H1 (cell line): ENCODE data around the gene MAML3. TPM values are rescaled to one million over a fixed set of nuclear protein-coding genes. Genes with fewer than 3 reads are reported as not detected.

Experiments used
- CTCF ChIA-PET: fragments of 300-600 bp; sonication (Branson Sonifier 250); formaldehyde crosslinking; loops from one replicate; lab custom pipeline; 2021; ENCODE audit not compliant: partially characterized antibody; lab: Charles Lee
- POLR2A ChIA-PET: fragments of 300-600 bp; sonication (Branson Sonifier 250); formaldehyde crosslinking; loops from one replicate; lab custom pipeline; 2021; ENCODE audit warnings: inconsistent platforms; ENCODE audit not compliant: partially characterized antibody; lab: Charles Lee
- DNase-seq, 2 experiments: peaks; one replicate each; pipeline versions ENCODE4 v3.0.0 to v3.0.0-alpha.2; 2010 to 2022; ENCODE audit warnings: low spot score in 2 of 2, low read depth in 1 of 2, mixed read lengths in 1 of 2
- FAIRE-seq: peaks from 2 replicates; lab custom pipeline; 2011; peaks lifted over from hg19 to GRCh38; lab: Jason Lieb, UNC
- H2AFZ ChIP-seq: 2 replicates; pipeline ENCODE4 v1.8.1; 2012; ENCODE audit warnings: low read length, inconsistent platforms
- H2AK5ac ChIP-seq: 2 replicates; pipeline ENCODE4 v1.6.1; 2013; ENCODE audit warnings: low read depth, low read length
- H2BK120ac ChIP-seq: replicated peaks from 2 replicates; pipeline ENCODE3; 2013; ENCODE audit warnings: low read depth, low read length, inconsistent platforms
- H2BK12ac ChIP-seq: 2 replicates; pipeline ENCODE4 v1.6.1; 2013; ENCODE audit warnings: low read depth, low read length
- H2BK15ac ChIP-seq: 2 replicates; pipeline ENCODE4 v1.6.1; 2013; ENCODE audit warnings: low read length
- H2BK20ac ChIP-seq: 2 replicates; pipeline ENCODE4 v1.6.1; 2013; ENCODE audit warnings: low read length
- H2BK5ac ChIP-seq: 2 replicates; pipeline ENCODE4 v1.6.1; 2013; ENCODE audit warnings: low read depth, low read length
- H3K14ac ChIP-seq: 2 replicates; pipeline ENCODE4 v1.6.1; 2013; ENCODE audit warnings: inconsistent platforms; ENCODE audit not compliant: insufficient read length
- H3K18ac ChIP-seq: 2 replicates; pipeline ENCODE4 v1.6.1; 2013; ENCODE audit warnings: low read length; ENCODE audit errors: extremely low read depth
- H3K23ac ChIP-seq: 2 replicates; pipeline ENCODE4 v1.6.1; 2013; ENCODE audit warnings: inconsistent platforms; ENCODE audit not compliant: insufficient read length
- H3K23me2 ChIP-seq: 2 replicates; pipeline ENCODE4 v1.6.1; 2013; ENCODE audit warnings: low read depth, low read length
- H3K27ac ChIP-seq: 2 replicates; pipeline ENCODE4 v1.6.1; 2011; ENCODE audit warnings: low read depth, low read length, inconsistent platforms
- H3K27me3 ChIP-seq, 4 experiments: replicated peaks in 1 of 4; 1 replicate in 1 of 4; 2 replicates in 3 of 4; pipeline versions ENCODE4 v1.6.1 to v1.8.1; 2011 to 2013; ENCODE audit warnings: low read length in 3 of 4, mild to moderate bottlenecking in 3 of 4, inconsistent platforms in 2 of 4, mixed read lengths in 2 of 4, moderate library complexity in 1 of 4; ENCODE audit not compliant: control insufficient read depth in 3 of 4, insufficient read depth in 3 of 4; ENCODE audit errors: extremely low read depth in 1 of 4
- H3K36me3 ChIP-seq, 4 experiments: 2 replicates each; pipeline versions ENCODE4 v1.6.1 to v1.8.1; 2011 to 2013; ENCODE audit warnings: mild to moderate bottlenecking in 4 of 4, low read length in 3 of 4, moderate library complexity in 2 of 4, control low read depth in 1 of 4, inconsistent platforms in 1 of 4; ENCODE audit not compliant: insufficient read depth in 4 of 4, control insufficient read depth in 2 of 4
- H3K4ac ChIP-seq: replicated peaks from 2 replicates; pipeline ENCODE3; 2013; ENCODE audit warnings: low read length, low read depth, mixed read lengths, inconsistent platforms; ENCODE audit not compliant: insufficient read length
- H3K4me1 ChIP-seq, 4 experiments: replicated peaks in 1 of 4; 1 replicate in 1 of 4; 2 replicates in 3 of 4; pipeline versions ENCODE4 v1.6.1 to v1.8.1; 2011 to 2013; ENCODE audit warnings: low read length in 3 of 4, inconsistent platforms in 2 of 4, mixed read lengths in 1 of 4; ENCODE audit not compliant: insufficient read depth in 4 of 4, control insufficient read depth in 3 of 4
- H3K4me2 ChIP-seq, 2 experiments: 2 replicates each; pipeline versions ENCODE4 v1.6.1 to v1.8.1; 2011 to 2013; ENCODE audit warnings: low read depth in 2 of 2, low read length in 2 of 2, control low read depth in 1 of 2, inconsistent platforms in 1 of 2, mild to moderate bottlenecking in 1 of 2; ENCODE audit not compliant: insufficient read depth in 1 of 2
- H3K4me3 ChIP-seq, 4 experiments: fragments of 200-600, 300-600 bp in 1 of 4; sonication (generic), shearing (Covaris generic), sonication (Bioruptor Twin) in 1 of 4; 2 replicates each; pipeline versions ENCODE4 v1.5.1 to v1.8.1; 2011 to 2016; ENCODE audit warnings: low read length in 4 of 4, low read depth in 3 of 4, control low read depth in 2 of 4, inconsistent platforms in 2 of 4, mild to moderate bottlenecking in 2 of 4, mixed read lengths in 1 of 4, moderate library complexity in 1 of 4; ENCODE audit not compliant: insufficient read depth in 2 of 4; ENCODE audit errors: extremely low read depth in 1 of 4
- H3K56ac ChIP-seq: replicated peaks from 2 replicates; pipeline ENCODE3; 2013; ENCODE audit warnings: low read depth, mild to moderate bottlenecking, mixed read lengths, low read length, inconsistent platforms; ENCODE audit not compliant: insufficient read length
- H3K79me1 ChIP-seq: 2 replicates; pipeline ENCODE4 v1.6.1; 2013; ENCODE audit warnings: low read depth, low read length, control low read depth
- H3K79me2 ChIP-seq, 2 experiments: 2 replicates each; pipeline versions ENCODE4 v1.6.1 to v1.8.1; 2012 to 2013; ENCODE audit warnings: low read length in 2 of 2, mild to moderate bottlenecking in 2 of 2, inconsistent platforms in 1 of 2; ENCODE audit not compliant: insufficient read depth in 2 of 2, control insufficient read depth in 1 of 2
- H3K9ac ChIP-seq, 4 experiments: replicated peaks in 1 of 4; 1 replicate in 1 of 4; 2 replicates in 3 of 4; pipeline versions ENCODE4 v1.6.1 to v1.8.1; 2011 to 2013; ENCODE audit warnings: low read depth in 3 of 4, low read length in 3 of 4, control low read depth in 2 of 4, mild to moderate bottlenecking in 2 of 4, moderate library complexity in 2 of 4, inconsistent platforms in 1 of 4; ENCODE audit errors: extremely low read depth in 1 of 4
- H3K9me3 ChIP-seq, 2 experiments: 2 replicates each; pipeline versions ENCODE4 v1.6.1 to v1.8.1; 2012 to 2013; ENCODE audit warnings: mild to moderate bottlenecking in 2 of 2, moderate library complexity in 2 of 2, control low read depth in 1 of 2, inconsistent platforms in 1 of 2, low read depth in 1 of 2, low read length in 1 of 2, mixed read lengths in 1 of 2; ENCODE audit not compliant: insufficient read depth in 2 of 2
- H4K20me1 ChIP-seq, 2 experiments: replicated peaks in 1 of 2; 2 replicates each; pipeline versions ENCODE3 to v1.8.1; 2011 to 2013; ENCODE audit warnings: inconsistent platforms in 2 of 2, low read length in 2 of 2, mild to moderate bottlenecking in 1 of 2; ENCODE audit not compliant: insufficient read depth in 2 of 2, control insufficient read depth in 1 of 2
- H4K5ac ChIP-seq: 2 replicates; pipeline ENCODE4 v1.6.1; 2013; ENCODE audit warnings: low read length, low read depth, mixed read lengths, inconsistent platforms; ENCODE audit not compliant: insufficient read length
- H4K8ac ChIP-seq: 2 replicates; pipeline ENCODE4 v1.8.0; 2013; ENCODE audit warnings: mild to moderate bottlenecking, moderate library complexity, low read length, inconsistent platforms; ENCODE audit not compliant: insufficient read depth; ENCODE audit errors: extremely low read depth
- H4K91ac ChIP-seq: replicated peaks from 2 replicates; pipeline ENCODE3; 2013; ENCODE audit warnings: low read length, mixed read lengths, inconsistent platforms; ENCODE audit not compliant: insufficient read length
- CEBPB ChIP-seq: IDR thresholded peaks from 2 replicates; pipeline ENCODE4 v1.6.1; 2012; ENCODE audit warnings: low read depth, low read length
- CHD1 ChIP-seq: IDR thresholded peaks from 2 replicates; pipeline ENCODE4 v1.6.1; 2012; ENCODE audit warnings: low read depth, low read length, improper control_type of control experiment
- EZH2 ChIP-seq: fragments of 200-600 bp; sonication (generic); IDR thresholded peaks from 2 replicates; pipeline ENCODE4 v1.7.1; 2012; ENCODE audit warnings: low read depth, mild to moderate bottlenecking, moderate library complexity, low read length, inconsistent platforms; ENCODE audit not compliant: severe bottlenecking
- SAP30 ChIP-seq: fragments of 300-600 bp; sonication (generic); IDR thresholded peaks from 2 replicates; pipeline ENCODE4 v1.7.1; 2012; ENCODE audit warnings: low read length, moderate library complexity, mild to moderate bottlenecking, inconsistent platforms; ENCODE audit not compliant: insufficient read depth, insufficient replicate concordance
- SP1 ChIP-seq: IDR thresholded peaks from 2 replicates; pipeline ENCODE4 v1.6.1; 2011; ENCODE audit warnings: low read depth, low read length
- SRF ChIP-seq: IDR thresholded peaks from 2 replicates; pipeline ENCODE4 v1.6.1; 2011; ENCODE audit warnings: mild to moderate bottlenecking, low read depth, low read length, moderate library complexity
- SUZ12 ChIP-seq: fragments of 200-600 bp; sonication (generic); IDR thresholded peaks from 2 replicates; pipeline ENCODE4 v1.6.1; 2012; ENCODE audit warnings: mild to moderate bottlenecking, inconsistent platforms, low read length, moderate library complexity, mixed read lengths
- TEAD4 ChIP-seq: IDR thresholded peaks from 2 replicates; pipeline ENCODE4 v1.6.1; 2012; ENCODE audit warnings: low read depth, low read length, inconsistent platforms, mixed read lengths
- ZNF274 ChIP-seq: IDR thresholded peaks from 2 replicates; pipeline ENCODE4 v1.7.0; 2012; ENCODE audit warnings: low read length, borderline replicate concordance; ENCODE audit errors: extremely low read depth
- WGBS, 2 experiments: shearing (Covaris generic) in 1 of 2; methylation state at CpG; one replicate each; pipeline versions ENCODE4 v1.1.6 to v1.1.7; 2013 to 2015; ENCODE audit warnings: low lambda C conversion rate in 2 of 2, mixed read lengths in 2 of 2, inconsistent platforms in 1 of 2, low coverage in 1 of 2, missing lambda C conversion rate in 1 of 2; ENCODE audit not compliant: insufficient replicate concordance in 2 of 2, insufficient coverage in 1 of 2, insufficient read length in 1 of 2; ENCODE audit errors: extremely low coverage in 1 of 2, missing lambda C conversion rate in 1 of 2; 5-methylcytosine and 5-hydroxymethylcytosine counted together
- polyA plus RNA-seq, 7 experiments: library from polyadenylated mRNA; depleted of rRNA in 3 of 7; stranded (reverse) in 5 of 7; unstranded in 2 of 7; fragments of >200 nt in 5 of 7; fragments of 200-250 nt in 2 of 7; gene quantifications; 1 replicate in 5 of 7; 2 replicates in 1 of 7; 4 replicates in 1 of 7; pipeline versions ENCODE4 v1.2.1 to v1.2.3, GENCODE V29; 2011 to 2013; ENCODE audit warnings: missing spikeins in 2 of 7, mixed read lengths in 2 of 7
- total RNA-seq: library from RNA; stranded (reverse); fragmentation: NEBNext Ultra II Directional; extraction: Animal tissue kit (Norgen Biotek cat#: 25700); gene quantifications from 2 replicates; pipeline ENCODE4 v1.2.1, GENCODE V29; 2021

Gene MAML3
- total and polyA plus RNA-seq, 2 of the 8 experiments (the other 6 are each of a cell fraction or from before 2014, with no cell fraction given) = 2.1 to 5.7 TPM

DNA sequence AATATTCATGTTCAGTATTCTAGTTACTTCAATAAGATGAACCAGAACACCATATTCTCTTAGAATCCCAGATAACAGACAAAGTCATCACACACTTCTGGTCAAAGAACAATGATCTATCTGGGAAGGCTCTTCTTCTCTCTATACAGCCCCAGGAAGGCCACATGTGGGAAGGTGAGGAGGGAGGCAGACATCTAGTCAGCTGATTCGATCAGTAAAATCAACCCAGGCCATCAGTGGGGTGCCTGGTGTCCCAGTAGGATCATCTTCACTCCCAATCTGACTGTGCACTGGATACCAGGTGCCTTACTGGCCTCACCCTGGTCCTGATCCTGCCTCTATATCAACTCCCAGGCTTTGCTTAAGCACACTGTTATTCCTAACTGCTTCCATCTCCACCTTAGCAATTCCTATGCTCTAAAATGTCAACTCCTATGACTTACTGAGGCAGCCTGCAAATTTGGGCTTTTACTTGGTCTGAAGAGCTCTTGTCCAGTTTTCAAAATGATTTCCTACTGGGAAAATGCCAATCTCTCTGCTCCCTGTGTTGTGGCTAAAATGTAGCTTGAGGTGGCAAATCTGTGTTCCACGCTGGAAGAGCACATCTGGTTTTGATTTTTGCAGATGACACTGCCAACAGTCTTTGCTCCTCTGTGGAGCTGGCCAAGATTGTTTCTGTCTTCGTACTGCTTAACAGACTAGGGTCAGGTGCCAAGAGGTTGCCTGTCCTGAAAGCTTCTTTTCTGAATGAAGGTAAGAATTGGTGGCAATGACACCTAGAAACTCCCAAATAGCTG is 359.6 kb downstream of the MAML3 start:
- FAIRE-seq = no peak
- no peaks in the 10 kb centered on the region for H3K27me3 ChIP-seq
- WGBS, 2 experiments = 86% methylated on average over 3 of the region's 3 CpGs; no CpG with 5 or more reads in 1 of the 2 experiments
- TF ChIP-seq SAP30 (no peak), SUZ12 (no peak), TEAD4 (no peak), EZH2 (no peak), CHD1 (no peak), SP1 (no peak), ZNF274 (no peak), CEBPB (no peak), SRF (no peak)

More for the DNA sequence above, 359.6 kb downstream of the MAML3 start:
- Histone ChIP-seq H3K9me3 (no peaks in the 10 kb centered on the region; a peak in 1 of 4 replicates), H4K5ac (no peak overlapping the region), H2BK20ac (no peak overlapping the region), H4K8ac (no peak overlapping the region), H2BK5ac (no peak overlapping the region), H2AFZ (no peak overlapping the region), H3K56ac (no peak overlapping the region), H3K79me1 (no peaks in the 10 kb centered on the region), H3K9ac (no peak overlapping the region), H2AK5ac (no peak overlapping the region), H2BK15ac (no peak overlapping the region), H3K23me2 (no peaks in the 10 kb centered on the region), H3K79me2 (no peaks in the 10 kb centered on the region), H3K4me3 (no peak overlapping the region), H3K36me3 (no peaks in the 10 kb centered on the region), H3K4ac (no peak overlapping the region), H2BK12ac (no peak overlapping the region), H3K4me2 (no peak overlapping the region), H2BK120ac (no peak overlapping the region), H3K14ac (no peak overlapping the region), H3K27ac (no peak overlapping the region), H4K20me1 (no peaks in the 10 kb centered on the region), H3K18ac (no peak overlapping the region), H3K23ac (no peak overlapping the region), H4K91ac (no peak overlapping the region), H3K4me1 (peaks cover 0 to 4% (median 1%) of the 10 kb centered on the region in 4 experiments; a peak in 1 of 7 replicates)
- ChIA-PET POLR2A (no interaction called here), CTCF (interaction anchor here (0.6 to 2.6 kb wide), 5 partner anchors 13 to 380 kb away, joined by 3 to 10 read pairs (median 5); no protein-coding TSS in a partner anchor)
- DNase-seq = no peak
